Activated CD4-positive, alpha-beta T cell treated with anti-CD3 and anti-CD28 coated beads, Interleukin-2, Interleukin-6, amounts not matched to agents 100 ng/mL and 50 ng/mL, durations not matched to agents 16 hours and 8 hours (primary cell): ENCODE measurements around the gene KIF18B.
"Not testable (repeated sequence)": the region's sequence is repeated elsewhere in the genome, so short reads cannot be mapped to it uniquely, and the experiment has no call there.

Experiments
- DNase-seq: peaks from one replicate; pipeline ENCODE4 v3.0.0-alpha.2; 2020

The KIF18B gene

DNA sequence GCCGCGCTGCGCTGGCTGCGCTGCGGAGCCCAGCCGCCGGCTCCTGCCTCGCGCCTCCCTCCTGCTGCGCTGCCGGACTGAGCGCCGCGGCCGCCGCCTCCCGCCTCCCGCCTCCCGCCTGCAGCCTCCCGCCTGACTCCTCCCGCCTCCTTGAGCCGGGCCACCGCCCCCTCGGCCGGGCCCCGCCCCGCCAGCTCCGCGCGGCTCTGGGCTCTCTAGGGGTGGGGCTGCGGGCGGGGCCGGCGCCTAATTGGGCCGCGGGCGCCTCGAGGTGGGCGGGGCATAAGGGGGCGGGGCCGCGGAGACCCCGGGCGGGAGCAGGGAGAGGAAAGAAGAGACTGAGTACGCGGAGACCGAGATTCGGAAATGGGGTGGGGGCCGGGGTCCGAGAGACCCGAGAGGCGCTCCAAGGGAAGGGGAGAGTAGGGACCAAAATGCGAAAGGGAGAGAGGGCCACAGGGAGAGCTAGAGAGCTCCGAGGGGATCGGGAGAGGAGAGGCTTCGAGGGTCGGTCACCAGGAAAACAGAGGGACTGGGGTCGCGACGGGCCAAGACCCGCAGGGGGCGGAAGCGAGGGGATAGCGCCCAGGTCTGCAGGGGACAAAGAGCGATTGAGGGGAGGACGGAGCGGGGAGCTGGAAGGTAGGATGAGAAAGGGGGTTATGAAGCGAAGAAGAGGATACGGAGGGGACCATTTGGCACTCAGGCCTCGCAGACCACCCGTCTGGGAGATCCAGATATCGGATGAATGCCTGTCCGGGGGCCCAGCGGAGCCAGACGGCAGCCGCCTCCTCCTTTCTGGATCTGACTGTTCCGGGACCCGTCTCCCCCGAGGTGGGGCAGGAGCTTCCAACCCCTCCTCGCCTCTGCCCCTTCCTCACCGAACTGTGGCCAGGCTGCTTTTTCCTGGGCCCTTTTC is 20.9 kb upstream of the KIF18B start, which contains the start of gene C1QL1:
C1QL1 (minus strand) TSS at position 79 of the 919 bp plus-strand sequence. CDS start 255 bp downstream, outside the sequence.
- DNase-seq, result peak; percentile 93

DNA sequence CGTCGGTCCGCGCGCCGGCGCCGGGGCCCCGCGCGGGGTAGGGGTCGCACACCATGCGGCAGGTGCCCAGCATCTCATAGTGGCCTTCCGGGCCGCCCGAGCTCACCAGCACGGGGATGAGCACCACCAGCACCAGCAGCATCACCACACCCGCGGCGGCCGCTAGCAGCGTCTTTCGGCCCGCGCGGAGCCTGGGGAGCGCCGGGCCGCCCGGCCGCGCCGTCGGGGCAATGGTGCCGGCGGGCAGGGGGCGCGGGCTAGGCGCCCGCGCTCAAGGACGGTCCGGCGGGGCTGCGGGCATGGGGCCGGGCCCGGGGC is 20.3 kb upstream of the KIF18B start:
- DNase-seq, result no peak

DNA sequence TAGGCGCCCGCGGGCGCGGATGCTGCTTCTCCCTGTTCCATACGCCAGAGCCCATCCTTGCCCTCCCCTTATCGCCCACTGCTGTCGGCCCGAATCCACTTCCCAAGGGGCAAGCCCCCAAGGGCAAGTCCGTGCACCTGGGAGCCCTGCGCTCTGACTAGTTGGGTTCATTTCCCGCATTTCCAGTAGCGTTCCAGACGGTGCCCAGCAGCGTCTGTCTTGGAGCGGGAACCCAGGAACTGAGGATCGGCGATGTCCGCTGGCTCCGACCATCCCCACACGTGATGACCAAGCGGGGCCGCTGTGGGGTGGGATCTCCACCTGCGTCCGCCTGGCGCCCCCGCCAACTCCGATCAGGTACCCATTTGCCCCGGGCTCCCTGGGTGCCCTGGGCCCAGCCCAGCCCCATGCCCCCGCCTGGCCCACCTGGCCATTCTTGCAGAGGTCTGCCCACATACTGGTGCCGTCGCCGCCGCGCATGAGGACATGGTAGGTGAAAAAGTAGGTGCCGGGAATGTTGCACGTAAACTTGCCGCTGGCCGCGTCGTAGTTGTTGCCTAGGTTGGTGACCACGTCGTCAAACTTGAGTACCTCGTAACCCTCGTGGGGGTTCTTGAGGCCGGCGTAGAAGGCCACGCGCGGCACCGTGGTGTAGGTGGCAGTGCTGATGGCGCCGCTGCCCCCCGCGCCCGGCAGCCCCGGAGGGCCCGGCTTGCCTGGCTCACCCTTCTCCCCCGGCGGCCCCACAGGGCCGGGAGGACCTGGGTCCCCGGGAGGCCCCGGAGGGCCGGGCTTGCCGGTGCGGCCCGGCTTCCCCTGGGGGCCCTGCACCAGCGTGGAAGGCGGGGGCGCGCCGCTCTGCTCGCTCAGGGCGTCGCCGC is 19.7 kb upstream of the KIF18B start:
- no peak for DNase-seq

DNA sequence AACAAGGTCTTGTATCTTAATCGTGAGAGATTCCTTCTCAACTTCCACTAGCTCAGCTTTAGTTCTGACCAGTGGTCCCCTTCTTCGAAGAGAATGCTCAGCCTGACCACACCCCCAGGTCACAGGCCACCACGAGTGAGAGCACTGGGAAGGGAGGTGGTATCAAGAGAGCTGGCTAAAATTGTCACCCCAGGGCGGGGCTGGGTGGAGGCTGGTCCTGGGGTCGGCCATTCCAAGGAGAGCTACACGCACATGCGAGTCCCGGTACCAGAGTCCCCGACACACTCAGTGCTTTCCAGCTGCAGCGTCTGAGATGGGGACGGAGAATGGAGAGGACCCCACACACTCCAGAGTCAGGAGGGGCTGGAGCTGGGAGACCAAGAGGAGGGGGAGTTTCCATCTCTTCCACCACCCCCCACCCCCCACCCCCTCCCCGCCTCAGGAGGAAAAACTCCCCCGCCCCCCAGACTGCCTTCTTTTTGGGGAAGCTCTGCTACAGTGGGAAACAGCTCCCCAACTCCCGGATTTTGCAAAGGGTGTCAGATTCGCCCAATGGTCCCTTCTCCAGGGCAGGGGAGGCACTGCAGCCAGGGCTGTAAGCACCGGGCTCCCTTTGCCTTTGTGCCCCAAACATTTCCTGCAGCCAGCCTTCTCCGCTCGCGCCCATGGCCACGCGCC is 18.9 kb upstream of the KIF18B start:
- DNase-seq, result no peak

DNA sequence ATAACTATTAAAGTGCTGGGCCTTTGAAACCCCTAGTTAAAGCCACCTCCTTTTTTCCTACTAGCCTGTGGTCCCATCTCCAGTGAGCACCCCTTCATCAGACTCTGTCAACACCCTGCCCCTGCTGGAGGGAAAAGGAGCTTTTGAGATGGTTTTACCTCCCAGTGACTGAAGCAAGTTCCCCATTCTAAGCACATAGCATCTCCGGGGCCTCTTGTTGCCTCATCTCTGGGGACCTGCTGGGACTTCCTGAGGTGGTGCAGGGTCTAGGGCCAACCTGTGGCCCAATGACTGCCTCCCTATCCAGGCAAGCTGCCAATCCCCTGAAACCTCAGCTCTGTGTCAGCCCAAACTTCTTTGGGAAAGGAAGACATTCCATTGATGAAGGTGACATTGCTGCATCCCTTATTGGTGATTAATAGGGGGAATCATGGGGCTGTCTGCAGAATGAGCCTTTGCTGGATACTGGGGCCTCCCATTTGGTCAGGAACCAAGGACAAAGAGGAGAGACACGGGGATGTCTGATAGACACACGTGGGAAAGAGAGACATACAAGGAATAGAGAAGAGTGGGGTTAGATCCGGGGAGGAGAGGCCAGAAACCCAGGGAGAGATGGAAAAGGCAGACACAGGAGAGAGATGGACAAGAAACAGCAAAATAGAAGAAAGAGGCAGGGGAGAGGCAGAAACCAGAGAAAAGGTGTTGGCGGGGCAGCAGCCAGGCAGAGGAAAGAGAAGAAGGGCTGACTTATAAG is 18.1 kb upstream of the KIF18B start:
- DNase-seq, result no peak

DNA sequence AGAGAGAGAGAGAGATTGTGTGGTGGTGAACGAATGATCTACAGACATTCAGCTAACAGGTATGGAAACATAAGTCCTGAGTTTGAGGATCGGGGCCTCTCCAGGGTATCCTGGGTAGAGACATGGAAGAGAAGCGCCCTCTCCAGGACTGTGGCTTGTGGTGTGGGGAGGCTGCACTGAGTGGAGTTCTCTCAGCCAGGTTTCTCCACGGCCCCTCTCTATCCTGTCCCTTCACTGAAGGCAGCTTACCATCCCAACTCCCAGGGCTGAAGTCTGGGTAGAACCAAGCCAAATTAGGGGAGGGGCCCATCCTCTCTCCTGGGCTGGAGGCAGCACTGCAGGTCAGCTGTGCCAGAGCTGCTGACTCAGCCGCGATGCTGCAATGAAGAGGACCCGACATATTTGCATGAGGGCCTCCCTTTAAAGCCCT is 14.4 kb upstream of the KIF18B start:
- DNase-seq, result no peak

DNA sequence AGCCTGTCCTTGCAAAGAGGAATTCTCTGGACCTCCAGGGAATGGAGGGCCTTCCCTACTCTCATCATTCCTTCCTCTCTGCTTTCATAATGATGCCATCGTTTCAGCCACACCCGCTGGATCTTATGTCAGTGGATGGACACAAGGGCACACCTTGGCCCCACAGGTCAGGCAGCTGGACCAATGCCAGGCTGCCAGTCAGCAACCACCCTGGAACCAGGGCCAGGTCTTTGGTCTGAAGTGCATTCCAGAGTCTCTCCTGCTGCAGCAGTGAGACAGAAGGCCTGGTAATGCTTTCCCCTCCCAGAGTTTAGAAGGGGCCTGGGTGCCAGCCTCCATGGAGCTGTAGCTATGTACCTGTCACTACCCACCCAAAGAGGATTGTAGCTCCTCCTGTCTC is 13.1 kb upstream of the KIF18B start:
- no peak for DNase-seq

DNA sequence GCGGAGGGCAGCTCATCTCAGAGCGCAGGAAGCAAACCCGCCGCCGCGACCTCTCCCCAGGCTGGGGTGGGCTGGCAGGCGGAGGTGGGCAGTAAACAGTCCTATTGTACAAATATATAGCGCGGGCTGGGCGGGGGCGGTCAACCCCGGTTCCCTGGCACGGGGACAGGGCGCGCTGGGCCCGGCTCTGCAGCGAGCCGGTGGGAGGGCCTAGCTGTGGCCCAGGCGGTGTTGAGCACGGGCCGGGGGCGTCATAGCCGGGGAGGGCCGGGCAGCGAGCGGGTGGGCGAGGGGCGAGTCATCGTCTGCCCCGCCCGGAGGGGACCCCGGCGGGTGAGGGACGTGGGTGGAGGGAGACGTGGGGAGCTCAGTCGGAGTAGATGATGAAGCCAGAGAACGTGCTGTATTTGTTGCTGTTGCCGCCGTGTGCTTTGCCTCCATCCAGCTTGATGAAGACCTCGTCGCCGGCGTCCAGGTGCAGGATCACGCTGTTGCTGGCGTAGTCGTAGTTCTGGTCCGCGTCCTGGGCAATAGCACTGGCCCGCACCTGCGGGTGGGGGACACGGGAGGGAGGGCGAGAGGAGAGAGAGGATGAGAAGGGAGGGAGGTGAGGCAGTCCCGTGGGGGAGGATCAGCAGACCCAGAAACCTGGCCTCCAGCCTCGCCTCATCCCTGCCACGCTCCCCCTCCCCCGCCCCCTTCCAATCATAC is 12.4 kb upstream of the KIF18B start:
- DNase-seq, result no peak

DNA sequence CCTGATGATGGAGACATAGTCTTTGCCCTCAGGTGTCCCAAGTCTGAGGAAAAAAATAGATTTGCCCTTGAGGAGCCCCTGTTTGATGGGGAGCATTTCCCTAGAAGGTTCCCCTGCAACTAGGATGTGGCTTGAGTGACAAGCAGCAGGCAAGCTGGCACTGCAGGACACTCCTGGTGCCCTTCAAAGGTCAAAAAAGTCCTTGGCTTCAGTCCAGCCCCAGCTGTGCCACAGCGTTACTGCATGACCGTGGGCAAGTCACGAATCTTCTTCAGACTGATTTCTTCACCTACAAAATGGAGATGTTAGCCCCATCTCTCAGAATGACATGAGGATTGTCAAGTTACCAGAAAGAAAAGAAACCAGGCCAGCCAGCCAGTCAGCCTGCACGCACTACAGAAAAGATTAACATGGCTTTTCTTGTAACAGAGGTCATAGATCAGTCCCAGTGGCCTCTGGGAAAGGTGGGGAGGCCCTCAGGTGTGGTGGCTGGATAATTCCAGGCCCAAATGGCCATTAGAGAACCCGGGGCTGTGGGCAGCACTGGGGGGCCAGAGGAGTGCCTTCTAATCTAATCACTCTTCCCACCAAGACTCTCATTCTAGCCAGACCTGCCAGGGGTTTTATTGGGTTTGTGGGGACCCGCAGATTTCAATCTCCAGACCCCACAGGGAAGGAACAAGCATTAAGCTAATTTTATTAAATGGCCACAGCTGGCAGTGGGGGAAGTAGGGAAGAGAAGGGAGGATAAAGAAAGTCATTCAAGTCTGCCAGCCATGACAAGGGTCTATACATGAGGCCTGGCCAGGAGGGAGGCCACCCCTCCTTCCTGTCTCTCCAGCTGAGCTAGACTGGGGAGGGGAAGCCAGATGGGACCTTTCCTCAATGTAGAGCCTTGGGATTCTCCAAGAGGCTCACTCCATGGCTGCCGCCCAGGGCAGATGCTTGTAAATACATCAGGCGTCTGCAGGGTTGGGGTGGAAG is 9.7 kb upstream of the KIF18B start:
- no peak for DNase-seq

DNA sequence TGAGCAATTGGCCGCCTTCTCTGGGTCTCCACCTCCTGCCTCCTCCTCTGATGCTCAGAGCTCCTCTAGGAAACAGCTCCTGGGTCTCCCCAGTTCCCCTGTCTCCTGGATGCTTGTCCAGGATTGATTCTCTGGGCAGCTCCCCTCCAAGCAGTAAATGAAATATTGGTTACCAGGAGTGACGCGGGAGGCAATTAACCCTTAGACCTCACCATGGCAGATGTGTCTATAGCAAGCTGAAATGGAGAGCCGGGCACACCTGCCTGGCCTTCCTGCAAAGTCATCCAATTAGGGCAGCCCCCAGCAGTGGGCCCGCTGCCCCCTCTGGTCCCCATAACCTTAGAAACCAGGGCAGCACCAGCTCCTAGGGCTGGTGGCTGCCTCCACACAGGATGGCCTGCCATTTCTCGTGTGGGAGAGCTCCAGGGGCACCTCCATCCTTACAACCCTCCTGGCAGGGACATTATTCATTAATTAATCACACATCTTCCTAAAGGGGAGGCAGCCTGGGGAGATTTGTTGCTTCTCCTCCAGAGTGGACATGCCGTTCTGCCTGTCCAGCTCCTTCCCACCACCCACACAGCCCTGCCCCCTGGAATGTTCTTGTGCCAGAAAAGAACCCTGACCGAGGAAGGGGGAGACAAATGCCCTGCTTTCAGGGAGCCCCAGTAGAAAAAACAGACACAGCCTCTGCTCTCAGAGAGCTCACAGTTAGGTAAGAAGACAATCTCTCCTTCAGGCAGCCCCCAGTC is 8.3 kb upstream of the KIF18B start:
- no peak for DNase-seq

DNA sequence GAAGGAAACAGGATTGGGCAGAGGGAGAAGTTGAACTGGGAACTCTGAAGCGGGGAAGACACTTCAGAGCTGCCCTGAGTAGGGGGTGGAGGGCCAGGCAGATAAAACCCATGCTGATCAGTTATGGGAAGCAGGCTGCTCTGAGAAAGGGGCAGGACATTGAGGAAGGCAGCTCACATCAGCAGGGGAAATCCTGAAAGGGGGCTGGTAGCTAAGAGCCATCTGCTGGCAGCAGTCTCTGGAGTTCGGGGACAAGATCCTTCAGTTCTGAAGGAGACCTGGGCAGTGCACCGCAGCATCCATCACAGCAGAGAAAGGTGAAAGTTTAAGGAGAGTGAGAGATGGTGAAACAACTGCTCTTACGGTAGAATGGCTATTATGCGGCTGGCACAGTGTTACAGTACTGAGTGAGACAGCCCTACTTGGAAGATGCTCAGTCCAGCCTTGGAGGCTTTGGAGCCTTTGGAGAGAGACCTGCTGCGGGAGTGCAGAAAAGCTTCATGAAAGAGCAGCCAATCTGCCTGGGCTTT is 5.4 kb upstream of the KIF18B start:
- DNase-seq, result no peak

DNA sequence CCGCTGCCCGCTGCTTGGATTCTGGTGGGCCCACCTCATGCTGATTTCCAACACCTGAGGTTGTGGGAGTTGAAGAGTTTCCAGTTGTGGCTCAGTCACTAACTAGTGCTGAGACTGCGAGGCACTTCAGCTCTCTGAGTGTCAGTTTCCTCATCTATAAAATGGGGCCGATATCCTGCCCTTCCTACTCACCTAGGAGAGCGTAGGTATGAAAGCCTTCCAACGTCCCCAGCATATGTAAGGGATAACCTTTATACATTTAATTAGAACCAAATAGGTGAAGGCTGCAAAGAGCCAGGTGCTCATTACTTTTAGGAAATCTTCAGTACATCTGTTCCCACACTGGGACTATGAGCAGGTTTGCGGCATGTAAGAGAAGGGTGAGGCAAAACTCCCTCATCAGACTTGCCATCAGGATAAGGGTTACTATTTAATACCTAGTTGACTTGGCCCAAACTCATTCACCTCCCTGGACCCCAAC is 782 bp upstream of the KIF18B start:
- DNase-seq, result no peak

DNA sequence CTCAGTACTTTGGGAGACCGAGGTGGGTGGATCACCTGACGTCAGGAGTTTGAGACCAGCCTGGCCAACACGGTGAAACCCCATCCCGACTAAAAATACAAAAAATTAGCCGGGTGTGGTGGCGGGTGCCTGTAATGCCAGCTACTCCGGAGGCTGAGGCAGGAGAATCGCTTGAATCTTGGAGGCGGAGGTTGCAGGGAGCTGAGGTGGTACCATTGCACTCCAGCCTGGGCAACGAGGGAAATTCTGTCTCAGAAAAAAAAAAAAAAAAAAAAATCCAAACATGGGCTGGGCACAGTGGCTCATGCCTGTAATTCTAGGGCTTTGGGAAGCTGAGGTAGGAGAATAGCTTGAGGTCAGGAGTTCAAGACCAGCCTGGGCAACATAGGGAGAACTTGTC is 1.9 kb downstream of the KIF18B start:
- DNase-seq, result not testable (repeated sequence)

DNA sequence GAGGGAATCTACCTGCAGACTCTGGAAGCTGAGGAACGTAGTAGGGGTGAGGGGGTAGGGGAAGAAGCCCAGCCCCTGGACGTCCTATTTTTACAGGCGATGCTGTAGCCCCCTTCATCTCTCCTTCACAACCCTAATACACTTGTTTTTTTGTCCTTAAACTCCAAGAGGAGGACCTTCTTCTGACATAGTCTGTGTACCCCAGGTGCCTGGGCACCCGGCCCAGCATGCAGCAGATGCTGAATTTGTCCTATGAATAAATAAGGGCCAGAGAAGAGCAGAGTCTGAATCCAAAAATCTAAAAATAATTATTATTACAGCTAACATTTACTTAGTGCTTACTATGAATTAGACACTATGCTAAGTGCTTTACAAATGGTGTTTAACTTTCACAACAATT is 5.1 kb downstream of the KIF18B start:
- DNase-seq, result no peak

DNA sequence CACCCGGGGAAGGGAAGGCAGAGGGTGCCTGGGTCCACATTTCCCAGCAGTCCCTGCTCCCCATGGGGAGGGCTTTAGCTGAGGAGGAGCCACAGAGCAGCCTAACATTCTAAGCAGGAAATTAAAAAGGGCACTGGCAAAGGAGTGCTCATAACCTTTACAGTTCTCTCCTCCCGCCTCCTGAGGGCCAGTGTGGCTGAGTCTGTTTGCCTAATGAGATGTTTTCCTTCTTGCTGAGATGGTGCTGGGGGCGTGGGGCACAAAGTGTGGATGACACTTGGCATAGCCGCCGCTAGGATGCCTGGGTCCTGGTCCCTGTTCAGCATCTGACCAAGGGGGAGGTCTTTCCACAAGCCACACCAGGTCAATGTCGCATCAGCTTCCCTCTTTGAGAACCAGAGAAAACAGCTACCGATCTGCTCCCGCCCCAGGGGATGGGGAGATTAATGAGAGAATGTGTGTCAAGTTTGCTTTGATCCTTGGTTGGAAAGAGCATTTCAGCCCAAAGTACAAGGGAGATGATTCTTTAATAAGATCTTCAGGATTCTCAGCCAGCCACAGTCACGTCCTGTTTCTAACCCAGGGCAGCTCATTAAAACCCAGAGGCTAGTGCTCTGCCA is 5.8 kb downstream of the KIF18B start:
- no peak for DNase-seq

DNA sequence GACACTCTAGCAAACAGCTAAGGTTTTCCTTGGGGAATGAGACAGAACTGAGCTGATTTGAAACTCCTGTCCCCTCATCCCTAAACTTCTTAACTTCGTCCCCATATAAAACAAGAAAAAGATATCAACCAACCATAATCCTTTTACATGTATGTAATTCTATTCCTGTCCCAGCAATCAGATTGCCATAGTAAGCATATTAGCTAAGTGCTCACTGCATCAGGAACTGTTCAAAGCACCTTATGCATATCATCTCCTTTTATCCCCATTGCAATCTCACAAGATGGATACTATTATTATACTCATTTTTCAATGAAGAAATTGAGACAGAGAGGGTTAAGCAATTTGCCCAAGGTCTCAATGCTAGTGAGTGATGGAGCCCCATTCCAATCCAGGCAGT is 6.8 kb downstream of the KIF18B start:
- DNase-seq, result no peak

DNA sequence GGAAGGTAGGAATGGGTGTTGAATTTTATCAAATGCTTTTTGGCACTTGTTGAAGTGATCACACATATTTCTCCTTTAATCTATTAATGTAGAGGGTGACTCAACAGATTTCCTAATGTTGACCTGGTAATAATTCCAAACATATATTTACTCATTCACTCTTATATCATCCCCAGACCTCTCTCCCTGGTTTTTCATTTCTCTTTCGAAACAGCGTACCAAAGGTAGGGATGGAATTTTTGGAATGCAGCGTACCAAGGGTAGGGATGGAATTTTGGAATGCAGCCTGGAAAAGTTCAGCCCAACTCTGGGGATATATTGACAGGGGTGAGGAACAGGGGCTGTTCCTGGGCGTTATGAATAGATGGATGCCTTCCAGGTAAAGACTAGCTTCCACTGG is 7.3 kb downstream of the KIF18B start:
- DNase-seq, result no peak

DNA sequence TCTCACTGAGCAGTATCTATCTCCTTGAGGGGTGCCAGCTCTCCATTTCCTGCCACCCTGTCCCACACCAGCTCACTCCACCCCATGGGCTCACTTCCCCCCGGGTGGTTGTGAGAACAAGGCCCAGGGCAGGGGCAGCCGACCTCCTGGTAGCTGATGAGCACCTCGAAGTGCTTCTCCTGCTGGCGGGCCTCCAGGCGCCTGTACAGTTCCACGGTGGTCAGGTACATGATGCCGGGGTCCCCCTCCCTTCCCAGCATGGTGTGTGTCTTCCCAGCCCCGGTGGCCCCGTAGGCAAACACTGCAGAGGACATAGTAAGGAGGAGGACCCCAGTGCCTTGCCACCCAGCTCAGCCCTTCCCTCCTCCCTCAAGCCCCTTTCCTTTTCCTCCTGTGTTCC is 12.5 kb downstream of the KIF18B start:
- DNase-seq, result no peak

DNA sequence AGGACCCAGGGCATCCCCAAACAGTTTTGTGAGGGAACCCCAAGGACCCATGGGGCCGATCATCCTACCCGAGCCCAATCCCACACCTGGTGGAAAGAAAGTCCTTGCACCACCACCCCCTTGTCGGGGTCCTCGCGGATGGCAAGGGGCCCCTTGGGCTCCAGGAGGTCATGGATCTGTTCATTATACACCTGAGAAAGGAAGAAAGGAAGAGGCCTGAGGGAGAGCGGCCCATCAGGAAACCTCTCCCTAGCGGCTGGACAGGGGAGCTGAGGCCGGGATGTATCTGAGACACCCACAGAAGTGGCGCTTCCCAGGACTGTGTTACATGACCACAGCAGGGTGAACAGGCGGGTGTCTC is 12.8 kb downstream of the KIF18B start:
- no peak for DNase-seq
